Activated CD4-positive, CD25-positive, alpha-beta regulatory T cell treated with anti-CD3 and anti-CD28 coated beads, Interleukin-2, amount 50 U/mL, for 16 hours (primary cell): ENCODE data around the gene ZRANB1.
"Not testable (repeated sequence)": the region's sequence is repeated elsewhere in the genome, so short reads cannot be mapped to it uniquely, and the experiment has no call there.

ENCODE experiments used
- DNase-seq: peaks from one replicate; pipeline ENCODE4 v3.0.0-alpha.2; 2020; ENCODE audit warnings: low read depth, low spot score

The ZRANB1 gene

DNA sequence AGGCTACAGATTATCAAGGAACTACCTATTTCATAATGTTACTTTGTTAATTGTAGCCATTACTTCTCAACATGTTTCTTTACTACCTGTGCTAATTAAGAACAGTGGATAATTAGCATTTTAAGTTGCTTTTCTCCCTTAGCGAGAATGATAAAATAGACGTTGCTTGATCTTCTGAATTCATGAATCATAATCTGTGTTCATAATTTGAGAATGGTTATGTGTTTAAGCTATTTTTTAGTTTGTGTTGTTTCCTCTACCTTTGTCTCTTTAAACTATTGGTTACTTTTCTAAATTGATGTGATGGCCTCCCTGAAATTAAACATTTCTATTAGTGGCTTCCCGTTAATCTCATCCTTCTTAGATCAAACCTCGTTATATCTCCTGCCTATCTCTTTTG is at the start of gene ZRANB1:
TSS of gene ZRANB1 (plus strand) at position 301 of the 400 bp plus-strand sequence. CDS start 371 bp downstream, outside the sequence.
- DNase-seq: no peak

DNA sequence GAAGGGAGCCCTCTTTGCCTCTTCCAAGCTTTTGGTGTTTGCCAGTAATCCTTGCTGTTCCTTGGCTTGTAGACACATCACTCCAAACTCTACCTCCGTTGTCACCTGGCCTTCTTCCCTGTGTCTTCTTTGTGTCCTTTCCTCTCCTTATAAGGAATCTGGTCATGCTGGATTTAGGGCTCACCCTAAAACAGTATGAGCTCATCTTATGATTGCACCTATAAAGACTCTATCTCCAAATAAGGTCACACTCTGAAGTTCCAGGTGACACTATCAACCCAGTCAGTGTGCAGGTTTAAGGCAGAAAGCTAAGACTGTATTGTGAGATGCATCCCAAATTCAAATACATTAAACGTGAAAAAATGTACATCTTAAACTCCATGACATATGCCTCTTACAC is 49.0 kb upstream of the ZRANB1 start:
- DNase-seq: no peak

DNA sequence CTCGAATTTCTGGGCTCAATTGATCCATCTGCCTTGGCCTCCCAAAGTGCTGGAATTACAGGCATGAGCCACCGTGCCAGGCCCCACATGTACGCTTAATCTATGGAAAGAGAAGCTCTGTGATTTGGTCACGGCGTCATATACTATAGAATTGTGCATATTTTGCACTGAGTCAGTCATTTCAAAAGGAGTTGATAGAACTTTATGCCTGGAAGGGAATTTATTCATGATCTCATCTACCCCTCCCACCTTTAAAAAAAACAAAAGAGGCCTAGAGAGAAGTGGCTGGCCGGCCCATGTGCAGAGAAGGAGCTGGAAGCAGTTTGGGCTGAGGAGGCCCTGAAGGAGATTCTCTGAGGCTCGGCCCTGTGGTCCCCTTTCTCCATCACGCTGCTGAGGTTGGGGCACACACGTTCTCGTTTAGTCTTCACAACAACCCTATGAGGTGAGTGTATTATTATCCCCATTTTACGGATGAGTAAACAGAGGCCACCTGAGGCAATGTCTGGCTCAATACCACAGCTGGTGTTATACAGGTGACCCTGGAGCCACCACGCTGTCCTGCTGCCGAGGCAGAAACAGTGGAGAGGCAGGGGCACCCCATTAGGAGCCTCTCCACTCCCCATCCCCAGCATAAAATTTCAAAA is 47.2 kb upstream of the ZRANB1 start:
- DNase-seq: no peak

DNA sequence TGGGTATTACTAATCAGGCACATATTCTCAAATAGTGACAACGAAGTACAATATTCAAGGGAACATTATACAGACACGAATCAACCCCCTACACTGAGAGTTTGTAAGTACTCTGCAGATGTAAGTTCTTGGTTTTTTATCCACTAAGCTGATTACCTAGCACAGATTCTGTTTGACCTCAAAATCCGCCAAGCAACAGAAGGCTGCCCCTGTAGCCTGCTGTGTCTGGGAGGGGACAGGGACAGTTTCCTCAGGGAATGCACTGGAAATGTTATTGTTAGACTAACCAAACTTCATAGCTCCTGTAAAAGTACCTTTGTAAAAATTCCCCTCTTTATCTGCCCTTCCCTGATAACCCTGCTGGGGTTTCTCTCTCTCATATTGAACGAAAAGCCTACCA is 45.2 kb upstream of the ZRANB1 start:
- no peak for DNase-seq

DNA sequence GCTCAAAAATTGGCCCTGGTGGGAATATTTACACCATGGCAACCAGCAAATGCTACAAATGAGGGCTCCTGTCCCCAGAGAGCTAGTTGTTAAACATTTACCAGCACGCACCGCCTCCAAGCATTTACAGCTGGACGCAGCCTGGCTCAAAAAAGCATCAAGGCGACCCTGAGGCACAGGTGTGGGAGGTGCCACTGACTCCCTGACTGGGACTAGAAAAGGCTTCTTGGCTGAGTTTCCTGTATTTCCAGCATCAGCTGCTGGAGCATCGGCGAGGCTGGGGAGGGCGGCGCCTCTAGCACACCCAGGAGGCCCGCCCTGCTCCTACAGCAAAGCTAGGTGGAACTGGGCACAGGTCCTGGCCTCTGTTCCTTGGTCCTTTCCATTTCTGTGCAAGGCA is 43.5 kb upstream of the ZRANB1 start:
- no peak for DNase-seq

DNA sequence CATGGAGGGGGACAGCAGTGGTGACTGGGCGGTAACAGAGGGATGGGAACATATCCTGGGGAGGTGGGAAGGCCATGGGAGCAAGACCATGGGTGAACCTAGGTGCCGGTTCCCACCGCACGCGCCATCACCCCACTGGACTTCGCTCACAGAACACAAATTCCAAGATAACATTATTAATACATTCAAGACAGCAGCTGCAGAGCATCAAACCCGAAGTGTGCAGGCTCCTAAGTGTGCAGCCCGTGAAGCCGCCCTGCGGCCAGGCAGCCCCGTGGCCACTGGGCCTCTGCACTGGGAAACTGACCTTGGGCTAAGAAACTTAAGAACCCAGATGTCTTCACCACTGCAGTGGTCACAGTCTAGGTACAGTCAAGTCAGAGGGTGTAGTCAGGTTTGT is 42.8 kb upstream of the ZRANB1 start:
- DNase-seq: no peak

DNA sequence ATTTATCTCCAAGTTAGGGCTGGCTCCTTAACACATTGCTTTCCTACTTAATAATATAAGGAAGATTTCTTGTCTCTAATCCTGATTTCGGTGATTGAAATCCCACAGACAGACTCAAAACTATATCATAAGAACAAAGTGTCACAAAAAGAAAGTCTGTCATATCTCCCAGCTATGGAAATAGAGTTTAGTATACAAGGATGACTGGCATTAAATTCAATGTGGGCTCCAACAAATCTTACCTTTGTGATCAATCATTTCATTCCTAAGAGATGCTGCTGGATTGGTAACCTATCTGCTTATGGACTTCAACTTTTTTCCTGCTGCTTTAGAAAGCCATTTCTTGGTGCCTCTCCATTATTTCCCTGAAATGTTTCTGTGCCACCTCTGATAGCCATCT is 39.5 kb upstream of the ZRANB1 start:
- DNase-seq: no peak

DNA sequence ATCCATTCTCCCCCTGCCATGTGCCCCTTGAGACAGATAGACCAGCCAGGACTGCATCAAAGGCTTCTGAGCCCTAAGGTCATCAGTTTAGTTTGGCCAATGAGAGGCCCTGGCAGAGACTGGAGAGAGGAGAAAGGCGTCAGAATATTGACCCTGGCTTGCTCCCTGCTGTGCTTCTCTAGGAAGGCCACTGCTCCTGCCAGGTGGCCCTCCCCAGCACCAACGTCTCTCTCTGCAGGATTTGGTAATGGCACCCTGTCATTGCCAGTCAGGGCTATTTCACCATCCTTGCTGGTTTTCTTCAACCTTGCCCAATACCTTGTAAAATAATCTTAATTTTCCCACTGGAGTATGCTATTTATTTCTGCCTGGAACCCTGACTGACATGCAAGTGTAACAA is 38.8 kb upstream of the ZRANB1 start:
- DNase-seq: no peak

DNA sequence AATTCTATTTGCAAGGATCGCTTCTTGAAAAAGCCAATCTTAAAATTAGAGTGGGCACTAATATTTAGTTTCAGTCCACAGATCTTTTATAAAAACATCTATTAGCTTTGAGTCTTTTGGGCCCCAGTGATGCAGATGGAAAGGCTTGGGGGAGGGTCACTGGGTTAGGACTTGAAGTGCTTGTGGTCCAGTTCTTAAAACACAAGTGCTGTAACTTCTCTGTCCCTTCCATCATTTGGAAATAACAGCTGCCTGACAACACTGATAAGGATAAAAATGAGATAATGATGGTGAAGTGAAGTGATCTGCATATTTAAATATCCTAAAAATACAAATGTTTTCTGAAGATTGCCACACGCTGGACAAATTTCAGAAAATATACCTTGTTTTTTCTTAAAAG is 37.1 kb upstream of the ZRANB1 start:
- DNase-seq: no peak

DNA sequence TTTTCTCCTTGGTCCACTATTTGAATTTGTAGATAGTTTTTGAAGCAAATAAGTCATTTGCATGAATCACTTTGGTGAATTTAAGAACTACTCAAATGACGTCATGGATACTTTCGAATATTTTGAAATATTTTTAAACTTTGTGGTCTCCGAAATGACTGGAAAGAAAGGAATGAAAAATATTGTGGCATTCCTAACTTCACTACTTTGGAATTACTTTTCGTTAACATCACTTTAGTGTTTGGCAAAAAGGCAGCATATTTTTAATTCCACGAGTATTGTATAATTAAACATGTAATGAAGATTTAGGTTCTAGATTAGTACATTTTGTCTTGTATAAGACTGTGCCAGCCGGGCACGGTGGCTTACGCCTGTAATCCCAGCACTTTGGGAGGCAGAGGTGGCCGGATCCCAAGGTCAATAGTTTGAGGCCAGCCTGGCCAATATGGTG is 35.3 kb upstream of the ZRANB1 start:
- DNase-seq: no peak

DNA sequence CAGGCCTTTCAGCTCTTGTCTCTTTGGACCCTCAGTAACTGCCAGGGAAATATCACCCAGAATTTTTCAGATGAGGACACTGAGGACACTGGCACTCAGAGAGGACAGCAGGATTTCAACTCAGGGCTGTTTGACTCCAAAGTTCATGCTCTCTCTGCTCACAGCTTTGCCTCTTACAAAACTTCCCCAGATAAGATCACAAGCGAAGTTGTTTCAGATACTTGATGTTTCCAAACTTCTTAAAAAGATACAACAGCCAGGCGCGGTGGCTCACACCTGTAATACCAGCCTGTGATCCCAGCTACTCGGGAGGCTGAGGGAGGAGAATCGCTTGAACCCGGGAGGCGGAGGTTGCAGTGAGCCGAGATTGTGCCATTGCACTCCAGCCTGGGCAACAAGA is 32.4 kb upstream of the ZRANB1 start:
- DNase-seq: no peak

DNA sequence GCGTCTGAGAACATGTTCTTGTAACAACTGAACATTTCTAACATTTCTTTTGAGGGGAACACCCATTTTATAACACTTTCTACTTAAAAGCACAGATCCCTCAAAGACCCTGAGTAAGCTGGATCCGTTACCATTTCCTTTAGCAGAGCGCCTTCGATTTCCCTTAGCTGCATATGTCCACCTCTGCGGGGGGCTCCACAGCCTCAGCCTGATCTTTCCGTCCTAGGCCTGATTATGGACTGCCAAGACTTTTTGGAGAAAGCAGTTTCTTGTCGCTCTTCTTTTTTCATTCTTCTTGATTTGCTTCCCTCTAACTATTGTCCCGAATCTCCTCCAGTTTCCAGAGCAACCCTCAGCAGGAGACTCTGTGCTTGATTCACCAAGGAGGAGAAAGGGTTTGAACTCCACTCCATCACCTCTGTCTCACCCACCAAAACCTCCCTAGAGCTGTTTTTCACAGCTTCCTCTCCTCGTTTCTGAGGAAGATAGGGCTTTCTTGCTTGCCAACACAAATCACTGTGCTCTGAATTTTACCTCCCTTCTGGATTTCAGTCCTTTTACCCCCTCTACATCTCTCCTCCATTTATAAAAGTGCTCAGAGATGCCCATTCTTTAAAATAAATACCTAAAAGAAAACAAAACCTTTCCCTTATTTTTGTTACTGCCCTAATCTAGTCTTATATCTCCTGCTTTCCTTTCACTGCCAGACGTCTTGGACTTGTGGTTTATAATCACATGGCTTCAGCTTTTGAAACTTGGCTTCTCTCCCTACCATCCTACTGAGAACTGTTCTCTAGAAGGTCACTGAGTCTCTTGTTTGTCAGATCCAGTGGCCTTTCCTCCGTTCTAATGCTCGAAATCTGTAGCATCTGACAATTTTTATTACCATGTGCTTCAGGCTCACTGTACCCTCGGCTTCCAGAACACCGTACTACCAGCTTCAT is 30.5 kb upstream of the ZRANB1 start:
- DNase-seq: no peak

DNA sequence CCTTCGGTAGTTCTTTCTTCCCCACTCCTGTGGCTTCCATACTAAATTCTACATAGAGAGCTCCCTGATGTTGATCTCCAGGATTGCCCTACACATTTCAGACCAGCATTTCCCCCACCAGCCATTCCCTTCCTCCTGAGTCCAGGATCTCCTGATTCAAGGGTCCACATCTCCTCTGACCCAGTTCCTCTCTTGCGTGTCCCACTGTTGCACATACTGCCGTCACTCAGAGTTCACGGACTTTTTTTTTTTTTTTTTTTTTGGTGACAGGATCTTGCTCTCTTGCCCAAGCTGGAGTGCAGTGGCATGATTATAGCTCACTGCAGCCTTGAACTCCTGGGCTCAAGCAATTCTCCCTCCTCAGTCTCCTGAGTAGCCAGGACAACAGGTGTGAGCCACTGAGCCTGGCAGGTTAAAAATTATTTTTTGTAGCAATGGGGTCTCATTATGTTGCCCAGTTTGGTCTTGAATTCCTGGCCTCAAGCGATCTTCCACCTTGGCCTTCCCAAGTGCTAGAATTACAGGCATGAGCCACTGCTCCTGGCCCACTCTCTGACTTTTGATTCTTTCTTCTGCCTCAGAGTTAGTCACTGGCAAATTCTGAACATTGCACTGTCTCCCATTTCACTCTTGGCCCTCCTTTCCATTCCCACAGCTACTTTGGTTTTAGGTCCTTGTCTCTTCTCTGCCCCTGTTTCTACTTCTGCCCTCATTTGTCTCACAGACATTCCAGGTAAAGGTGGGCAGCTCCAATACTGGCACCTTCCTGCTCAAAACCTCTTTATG is 29.6 kb upstream of the ZRANB1 start:
- no peak for DNase-seq

DNA sequence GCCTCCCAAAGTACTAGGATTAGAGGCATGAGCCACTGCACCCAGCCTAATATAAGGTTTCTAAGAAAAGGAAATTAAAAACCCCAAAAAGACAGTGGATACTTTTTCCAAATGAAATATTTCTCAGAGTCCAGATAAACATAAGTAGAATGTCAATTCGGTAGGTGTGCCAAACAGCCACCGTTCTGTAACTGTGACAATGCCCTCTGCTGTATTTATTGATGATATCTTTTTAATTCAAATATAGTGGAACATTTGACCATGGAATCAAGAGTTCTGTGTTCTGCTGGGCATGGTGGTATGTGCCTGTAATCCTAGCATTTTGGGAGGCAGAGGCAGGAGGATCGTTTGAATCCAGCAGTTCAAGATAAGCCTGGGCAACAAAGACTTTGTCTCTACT is 28.8 kb upstream of the ZRANB1 start:
- no peak for DNase-seq

DNA sequence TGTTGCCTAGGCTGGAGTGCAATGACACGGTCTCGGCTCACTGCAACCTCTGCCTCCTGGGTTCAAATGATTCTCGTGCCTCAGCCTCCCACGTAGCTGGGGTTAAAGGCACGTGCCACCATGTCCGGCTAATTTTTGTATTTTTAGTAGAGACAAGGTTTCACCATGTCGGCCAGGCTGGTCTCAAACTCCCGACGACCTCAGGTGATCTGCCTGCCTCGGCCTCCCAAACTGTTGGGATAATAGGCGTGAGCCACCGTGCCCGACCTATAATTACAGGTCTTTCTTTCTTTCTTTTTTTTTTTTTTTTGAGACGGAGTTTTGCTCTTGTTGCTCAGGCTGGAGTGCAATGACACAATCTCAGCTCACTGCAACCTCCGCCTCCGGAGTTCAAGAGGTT is 27.5 kb upstream of the ZRANB1 start:
- not testable (repeated sequence) for DNase-seq

DNA sequence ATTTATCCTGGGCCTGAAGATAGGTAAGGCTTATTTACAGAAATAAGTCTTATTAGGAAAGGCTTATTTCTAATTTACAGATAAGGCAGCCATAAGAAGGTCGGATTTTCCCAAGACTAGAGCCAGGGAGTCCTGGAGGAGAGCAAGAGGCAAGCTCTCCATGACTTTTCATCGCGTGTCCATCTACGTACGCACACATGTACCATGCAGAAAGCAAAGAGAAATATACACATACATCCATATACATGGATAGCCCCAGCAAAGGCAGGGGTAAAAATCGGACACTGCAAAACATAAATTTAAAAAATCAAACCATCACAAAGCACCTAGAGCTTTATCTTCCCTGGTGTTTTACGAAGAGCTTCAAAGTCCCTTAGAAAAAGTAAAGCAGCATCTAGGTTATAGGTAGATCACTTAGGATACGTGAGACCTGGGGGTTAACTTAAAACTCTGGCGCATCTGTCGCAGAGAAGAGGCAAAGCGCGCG is 25.8 kb upstream of the ZRANB1 start:
- no peak for DNase-seq

DNA sequence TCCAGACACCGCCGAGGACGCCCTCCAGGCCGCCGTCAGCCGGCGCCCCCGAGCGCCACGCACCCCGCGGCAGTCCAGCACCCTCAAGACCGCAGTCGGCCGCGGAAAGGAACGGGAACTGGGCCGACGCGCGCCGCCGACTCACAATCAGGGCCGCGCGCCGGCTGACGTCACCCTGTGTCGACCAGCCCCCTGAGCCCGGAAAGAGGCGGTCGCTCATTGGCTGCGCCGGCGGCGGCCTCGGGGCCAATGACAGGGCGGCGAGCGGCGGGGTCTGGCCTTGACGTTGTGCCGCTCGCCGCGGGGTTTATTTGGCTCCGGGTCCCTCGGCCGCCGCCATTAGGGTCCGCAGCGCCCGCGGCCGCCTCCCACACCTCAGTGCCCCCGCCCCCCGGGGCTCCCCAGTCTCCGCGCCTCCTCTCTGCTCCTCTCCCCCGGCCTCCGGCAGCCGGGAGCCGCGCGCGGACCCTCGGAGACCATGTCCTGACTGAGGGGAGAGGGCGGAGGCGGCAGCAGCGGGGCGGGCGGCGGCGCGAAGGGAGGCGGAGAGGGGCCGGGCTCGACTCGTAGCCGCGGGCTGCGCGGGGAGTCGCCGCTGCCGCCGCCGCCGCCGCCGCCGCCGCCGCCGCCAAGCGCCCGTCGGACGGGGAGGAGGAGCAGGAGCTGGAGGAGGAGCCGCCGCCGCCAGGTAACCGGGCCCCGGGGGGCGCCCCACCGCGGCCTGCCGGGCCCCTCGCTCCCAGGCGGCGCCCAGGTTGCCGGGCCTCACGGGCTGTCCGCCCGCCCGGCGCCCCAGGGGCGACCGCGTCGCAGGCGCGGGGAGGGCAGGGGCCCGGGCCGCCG is 25.1 kb upstream of the ZRANB1 start:
- DNase-seq: peak; percentile 91

DNA sequence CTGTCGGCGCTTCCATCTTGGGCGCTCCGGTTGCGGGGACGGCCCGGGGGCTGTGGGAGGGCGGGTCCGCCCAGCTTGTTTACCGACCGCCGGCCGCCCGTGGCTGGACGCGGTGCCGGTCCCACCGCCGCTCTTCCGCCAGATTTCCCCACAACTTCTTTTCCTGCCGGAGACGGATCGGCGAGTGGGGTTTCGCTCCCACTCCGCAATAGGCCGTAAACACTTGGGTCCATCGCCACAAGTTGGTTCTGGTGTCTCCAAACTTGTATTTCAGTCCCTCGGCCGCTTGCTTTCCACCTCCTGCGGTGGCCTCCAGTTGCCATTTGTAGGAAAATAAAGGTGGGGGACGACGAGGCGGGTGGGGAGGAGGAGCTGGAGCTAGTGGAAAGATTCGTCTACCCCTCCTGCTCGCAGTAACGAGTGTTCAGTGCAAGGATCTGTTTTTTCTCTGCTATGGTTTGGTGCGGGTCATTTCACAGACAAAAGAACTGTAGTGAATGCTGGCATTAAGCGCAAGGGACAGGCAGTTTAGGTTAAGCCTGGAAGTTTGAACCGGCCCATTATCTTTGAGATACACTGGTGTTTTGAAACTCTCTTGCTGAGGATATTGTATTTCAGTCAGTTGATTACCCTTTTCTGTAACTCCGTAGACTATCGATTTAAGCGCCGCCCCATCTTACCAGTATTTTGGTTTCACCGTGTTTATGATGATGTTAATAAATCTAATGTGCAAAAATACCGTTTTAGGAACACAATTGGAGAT is 24.3 kb upstream of the ZRANB1 start:
- DNase-seq: peak; percentile 6

DNA sequence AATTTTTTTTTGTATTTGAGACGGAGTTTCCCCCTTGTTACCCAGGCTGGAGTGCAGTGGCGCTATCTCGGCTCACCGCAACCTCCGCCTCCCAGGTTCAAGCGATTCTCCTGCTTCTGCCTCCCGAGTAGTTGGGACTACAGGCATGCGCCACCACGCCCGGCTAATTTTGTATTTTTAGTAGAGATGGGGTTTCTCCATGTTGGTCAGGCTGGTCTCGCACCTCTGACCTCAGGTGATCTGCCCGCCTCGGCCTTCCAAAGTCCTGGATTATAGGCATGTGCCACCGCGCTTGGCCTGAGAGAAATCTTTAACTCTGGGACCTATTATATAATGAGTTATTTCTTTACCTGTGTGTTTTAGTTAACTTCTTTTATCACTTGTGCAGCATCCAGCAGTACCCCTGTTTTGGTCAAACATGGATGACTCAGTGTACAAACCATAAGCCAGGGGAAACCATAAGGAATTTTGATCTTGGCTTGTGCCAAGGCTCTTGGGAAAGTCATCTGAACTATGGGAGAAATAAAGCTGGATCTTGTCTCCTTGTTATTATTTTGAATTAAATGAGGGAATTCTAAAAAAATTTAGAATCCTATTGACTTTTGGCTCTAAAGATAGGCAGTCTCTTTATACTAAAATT is 23.6 kb upstream of the ZRANB1 start:
- no peak for DNase-seq

DNA sequence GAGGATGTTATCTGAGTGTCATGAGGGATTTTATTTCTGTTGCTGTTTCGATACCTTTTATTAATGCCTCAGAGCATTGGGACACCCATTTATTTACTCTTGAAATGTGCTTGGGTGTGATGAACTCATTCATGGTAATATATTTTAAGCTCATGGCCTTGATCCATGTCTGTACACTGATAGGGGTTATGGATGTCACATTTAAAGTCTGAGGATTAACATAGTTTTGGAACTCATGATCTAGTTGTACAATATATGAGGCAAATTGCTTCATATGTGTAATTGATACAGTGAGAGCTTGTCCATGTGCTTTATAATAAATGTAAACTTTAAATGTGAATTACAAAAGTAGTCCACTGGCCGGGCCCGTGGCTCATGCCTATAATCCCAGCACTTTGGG is 23.0 kb upstream of the ZRANB1 start:
- no peak for DNase-seq
